Adrenal gland (tissue), 12 donors: Measurements from ENCODE around the gene PLEKHS1. TPM values are rescaled to one million over a fixed set of nuclear protein-coding genes. Genes with fewer than 3 reads are reported as not detected.

Source experiments
- DNase-seq, 7 donors: peaks; one replicate each; pipeline ENCODE4 v3.0.0-alpha.2; 2019 to 2020
- H3K27ac ChIP-seq, 5 donors: fragments of 200-600 bp; sonication (generic) in 4 of 5; 1 replicate in 3 of 5; 2 replicates in 2 of 5; pipeline versions ENCODE4 v1.5.1 to v1.8.0; 2016 to 2020; ENCODE audit warnings: mild to moderate bottlenecking in 1 of 5
- H3K27me3 ChIP-seq: fragments of 200-600 bp; 2 replicates; pipeline ENCODE4 v1.8.0; 2021
- H3K36me3 ChIP-seq, 2 donors: fragments of 200-600 bp; replicated peaks in 1 of 2; 1 replicate in 1 of 2; 2 replicates in 1 of 2; pipeline versions ENCODE4 v1.5.1 to v1.8.0; 2018 to 2022
- H3K4me1 ChIP-seq, 2 donors: fragments of 200-600 bp; replicated peaks in 1 of 2; 1 replicate in 1 of 2; 2 replicates in 1 of 2; pipeline versions ENCODE4 v1.5.1 to v1.8.0; 2018 to 2021
- H3K4me3 ChIP-seq, 4 donors: fragments of 200-600 bp; sonication (generic) in 3 of 4; one replicate each; pipeline ENCODE4 v1.5.1; 2016 to 2018
- H3K9me3 ChIP-seq, 3 donors: fragments of 200-600 bp; sonication (generic) in 1 of 3; replicated peaks in 1 of 3; 1 replicate in 2 of 3; 2 replicates in 1 of 3; pipeline versions ENCODE4 v1.5.1 to v1.8.0; 2016 to 2021
- POLR2A ChIP-seq, 2 donors: fragments of 450-650 bp; IDR thresholded peaks; one replicate each; pipeline ENCODE4 v1.6.1; 2017; ENCODE audit warnings: antibody characterized with exemption in 2 of 2, mild to moderate bottlenecking in 2 of 2, moderate library complexity in 1 of 2
- WGBS, 4 donors: extraction: QIAGEN DNeasy Blood & Tissue Kit in 2 of 4; methylation state at CpG; one replicate each; pipeline versions ENCODE4 v1.1.5 to v1.1.7; 2013 to 2017; 5-methylcytosine and 5-hydroxymethylcytosine counted together
- intact Hi-C, 2 donors: fragments of 100-400 bp; cut with DNase I; formaldehyde crosslinking; loops; one replicate each; pipeline versions ENCODE4 v1.14.1 to v1.15.0; 2022 to 2023
- polyA plus RNA-seq, 3 donors: library from polyadenylated mRNA; stranded (reverse); fragments of 200-250 nt in 2 of 3; fragments of 350-450 nt in 1 of 3; fragmentation: Illumina TruSeq in 1 of 3; extraction: RNeasy Lipid Tissue Mini Kit (QIAGEN cat#74804) in 1 of 3; gene quantifications; one replicate each; pipeline ENCODE4 v1.2.3, GENCODE V29; 2013 to 2014
- total RNA-seq, 9 donors: library from RNA; depleted of rRNA in 4 of 9; stranded (reverse); fragments of >200 nt in 4 of 9; fragments of 120-200 nt in 1 of 9; fragmentation: NEBNext Ultra II Directional in 1 of 9; extraction: Animal tissue kit (Norgen Biotek cat#: 25700) in 1 of 9; gene quantifications; one replicate each; pipeline versions ENCODE4 v1.1.0 to v1.2.4, GENCODE V29; 2013 to 2023
- TF ChIP-seq, protein P1 (sequence below), 6 experiments: fragments of 450-650 bp in 4 of 6; fragments of 200-600 bp in 2 of 6; sonication (generic) in 1 of 6; IDR thresholded peaks; 1 replicate in 5 of 6; 2 replicates in 1 of 6; pipeline versions ENCODE4 v1.5.1 to v1.8.0; 2016 to 2021; ENCODE audit warnings: antibody characterized with exemption in 6 of 6, mild to moderate bottlenecking in 2 of 6, moderate library complexity in 1 of 6
- donor health status: healthy with polysubstance abuse.
- donor health status: Bipolar disorder and iron deficiency.
- donor health status: DM: yes; HTN: yes; CAD: no.
- donor health status: DM: no; HTN: no; CAD: no.
- donor health status: DM: no; HTN: no; CAD: no.
- donor health status: DM: yes; HTN: yes; CAD: no.

PLEKHS1 gene
- total and polyA plus RNA-seq, 12 donors, result 0.13 TPM; not detected in 11

DNA sequence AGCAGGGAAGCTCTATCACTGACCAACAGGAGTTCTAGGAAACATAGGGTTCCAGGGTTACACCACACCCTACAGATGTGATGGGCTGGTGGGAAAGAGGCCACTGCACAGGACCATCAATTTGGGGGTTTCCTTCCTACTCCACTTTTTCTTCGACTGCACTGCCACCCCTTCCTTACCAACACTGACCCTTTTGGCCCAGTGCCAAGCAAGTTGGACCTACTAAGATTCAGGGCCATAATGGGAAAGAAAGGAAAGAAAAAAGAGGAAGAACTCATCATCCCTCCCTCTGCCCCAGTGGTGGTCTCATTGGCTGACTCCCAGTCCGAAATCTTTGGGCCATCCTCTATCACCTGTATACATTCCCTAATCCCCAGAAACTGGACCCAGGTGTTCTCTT is 6.1 kb upstream of the PLEKHS1 start:
- H3K36me3 ChIP-seq, result no peaks in the 10 kb centered on the region
- no peak overlapping the region for H3K4me3 ChIP-seq
- DNase-seq, result no peak
- H3K4me1 ChIP-seq, result no peaks in the 10 kb centered on the region
- WGBS, 4 donors, result 76 to 82% (median 81%) methylated on average over 2 of the region's 2 CpGs
- intact Hi-C loops, result no loop called here
- no peaks in the 10 kb centered on the region for H3K9me3 ChIP-seq
- no peak overlapping the region for H3K27ac ChIP-seq
- no peaks in the 10 kb centered on the region for H3K27me3 ChIP-seq
- TF ChIP-seq, protein P1, sequence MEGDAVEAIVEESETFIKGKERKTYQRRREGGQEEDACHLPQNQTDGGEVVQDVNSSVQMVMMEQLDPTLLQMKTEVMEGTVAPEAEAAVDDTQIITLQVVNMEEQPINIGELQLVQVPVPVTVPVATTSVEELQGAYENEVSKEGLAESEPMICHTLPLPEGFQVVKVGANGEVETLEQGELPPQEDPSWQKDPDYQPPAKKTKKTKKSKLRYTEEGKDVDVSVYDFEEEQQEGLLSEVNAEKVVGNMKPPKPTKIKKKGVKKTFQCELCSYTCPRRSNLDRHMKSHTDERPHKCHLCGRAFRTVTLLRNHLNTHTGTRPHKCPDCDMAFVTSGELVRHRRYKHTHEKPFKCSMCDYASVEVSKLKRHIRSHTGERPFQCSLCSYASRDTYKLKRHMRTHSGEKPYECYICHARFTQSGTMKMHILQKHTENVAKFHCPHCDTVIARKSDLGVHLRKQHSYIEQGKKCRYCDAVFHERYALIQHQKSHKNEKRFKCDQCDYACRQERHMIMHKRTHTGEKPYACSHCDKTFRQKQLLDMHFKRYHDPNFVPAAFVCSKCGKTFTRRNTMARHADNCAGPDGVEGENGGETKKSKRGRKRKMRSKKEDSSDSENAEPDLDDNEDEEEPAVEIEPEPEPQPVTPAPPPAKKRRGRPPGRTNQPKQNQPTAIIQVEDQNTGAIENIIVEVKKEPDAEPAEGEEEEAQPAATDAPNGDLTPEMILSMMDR (IDR thresholded peaks at IDR 0.05), result no peak
- no peak for TF ChIP-seq POLR2A (IDR thresholded peaks at IDR 0.05)

DNA sequence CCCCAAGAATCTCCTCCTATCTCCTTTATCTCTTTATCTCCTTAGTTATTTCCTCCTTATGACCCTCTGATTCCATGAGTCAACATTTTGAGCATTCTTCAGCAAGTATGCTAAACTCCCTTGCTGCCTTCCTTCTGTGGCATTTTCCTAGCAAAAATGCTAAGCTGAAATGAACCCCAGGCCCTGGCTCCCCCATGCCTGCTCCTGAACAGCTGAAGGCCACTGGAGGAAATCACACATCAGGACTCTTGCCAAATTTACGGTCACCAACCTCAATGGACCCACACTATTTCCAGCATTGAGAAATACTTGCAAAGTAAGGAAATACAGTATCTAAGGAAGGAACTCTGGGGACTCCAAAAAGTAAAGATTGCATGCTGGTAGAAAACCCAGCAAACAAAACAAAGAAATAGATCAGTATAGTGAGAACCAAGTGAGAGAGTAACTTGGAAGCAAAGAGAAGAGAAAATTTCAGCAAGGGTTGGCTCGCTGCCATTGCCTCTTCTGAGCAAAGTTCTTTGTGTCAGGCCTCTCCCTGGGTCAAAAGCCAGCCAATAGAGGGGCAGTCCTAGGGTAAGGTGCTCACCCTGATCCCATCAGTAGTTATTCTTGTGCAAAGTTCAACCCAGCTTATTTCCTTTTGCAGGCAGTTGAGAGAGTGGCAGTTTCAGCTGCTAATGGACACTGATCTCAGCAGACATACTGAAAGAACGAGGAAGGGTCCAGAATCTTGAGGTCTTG is 5.1 kb upstream of the PLEKHS1 start:
- Histone ChIP-seq H3K9me3 (no peaks in the 10 kb centered on the region), H3K27me3 (no peaks in the 10 kb centered on the region), H3K27ac (no peak overlapping the region), H3K36me3 (no peaks in the 10 kb centered on the region), H3K4me1 (no peaks in the 10 kb centered on the region), H3K4me3 (no peak overlapping the region)
- intact Hi-C loops, result no loop called here
- 53 to 62% (median 61%) methylated on average over 3 of the region's 3 CpGs for WGBS, 4 donors
- TF ChIP-seq, protein P1 (IDR thresholded peaks at IDR 0.05), result no peak
- no peak for TF ChIP-seq POLR2A (IDR thresholded peaks at IDR 0.05)
- DNase-seq, result peak in 1 of 7 donors; percentile 19

DNA sequence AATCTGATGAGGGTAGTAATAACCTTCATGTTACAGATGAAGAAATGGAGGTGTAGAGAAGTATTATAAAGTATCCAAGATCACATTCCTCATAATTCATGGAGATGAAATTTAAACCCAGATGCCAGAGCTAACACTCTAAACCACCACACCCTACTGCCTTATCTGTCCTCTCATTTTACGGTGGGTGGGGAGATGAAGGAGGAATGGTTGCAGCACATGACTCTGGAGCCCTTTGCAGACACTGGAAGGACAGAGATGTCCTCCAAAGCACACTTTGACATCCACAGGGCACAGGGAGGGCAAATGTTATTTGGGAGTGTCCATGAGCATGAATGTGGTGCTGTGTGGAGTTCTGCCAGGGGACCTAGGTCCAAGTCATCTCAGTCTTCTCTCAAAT is 1.1 kb downstream of the PLEKHS1 start:
- no peak overlapping the region for H3K4me3 ChIP-seq
- H3K4me1 ChIP-seq, result no peaks in the 10 kb centered on the region
- TF ChIP-seq, protein P1 (IDR thresholded peaks at IDR 0.05), result no peak
- no peak for TF ChIP-seq POLR2A (IDR thresholded peaks at IDR 0.05)
- no peaks in the 10 kb centered on the region for H3K9me3 ChIP-seq
- H3K27ac ChIP-seq, result no peak overlapping the region
- no peak for DNase-seq
- intact Hi-C loops, result no loop called here
- H3K27me3 ChIP-seq, result no peaks in the 10 kb centered on the region
- H3K36me3 ChIP-seq, result no peaks in the 10 kb centered on the region
- 31 to 86% (median 80%) methylated on average over 1 of the region's 1 CpG for WGBS, 4 donors

DNA sequence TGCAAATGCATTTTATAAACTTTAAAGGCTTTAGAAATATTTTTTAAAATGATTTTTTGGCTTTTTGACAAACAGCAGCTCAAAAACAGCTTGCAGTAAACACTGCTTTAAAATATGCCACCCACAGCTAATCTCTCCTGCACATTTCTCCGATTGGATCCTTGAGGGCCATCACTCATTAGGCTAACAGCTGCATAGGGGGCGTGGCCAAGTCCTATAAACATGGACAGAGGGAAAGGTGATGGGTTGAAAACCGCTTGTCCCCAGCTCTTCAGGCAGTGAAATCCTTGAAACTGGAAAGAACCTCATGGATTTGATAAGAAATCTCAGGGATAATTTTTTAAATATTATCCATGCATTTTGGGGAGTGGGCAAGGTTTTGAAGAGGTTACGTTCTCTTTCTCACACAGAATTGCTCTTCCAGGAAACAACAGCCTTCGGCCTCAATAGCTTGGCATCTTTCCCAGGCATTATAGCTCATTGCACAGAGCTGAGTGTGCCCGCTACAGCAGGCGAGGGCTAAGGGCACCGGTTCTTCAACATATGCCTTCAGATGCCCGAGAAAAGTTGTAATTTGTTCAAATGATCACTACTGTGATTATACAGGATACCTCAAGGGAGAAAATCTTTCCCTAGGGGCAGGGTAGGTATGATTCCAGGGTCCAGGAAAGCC is 1.7 kb downstream of the PLEKHS1 start:
- WGBS, 4 donors, result 43 to 56% (median 51%) methylated on average over 9 of the region's 9 CpGs

More for the DNA sequence above, 1.7 kb downstream of the PLEKHS1 start:
- Histone ChIP-seq H3K9me3 (no peaks in the 10 kb centered on the region), H3K27me3 (no peaks in the 10 kb centered on the region), H3K4me1 (no peaks in the 10 kb centered on the region), H3K4me3 (no peak overlapping the region), H3K27ac (no peak overlapping the region), H3K36me3 (no peaks in the 10 kb centered on the region)
- DNase-seq, result peak in 1 of 7 donors; percentile 9
- TF ChIP-seq, protein P1 (IDR thresholded peaks at IDR 0.05), result no peak
- TF ChIP-seq POLR2A (IDR thresholded peaks at IDR 0.05), result no peak
- intact Hi-C loops, result no loop called here
